AG09309 (cell line): ENCODE results near the gene CENPQ.
A peak's percentile ranks its signal among the peaks of the same experiment; 100 is the strongest.

Source experiments
- DNase-seq: peaks from one replicate; pipeline ENCODE4 v3.0.0-alpha.2; 2010; ENCODE audit warnings: low read depth
- H3K4me3 ChIP-seq: 2 replicates; pipeline ENCODE4 v1.5.1; 2011; ENCODE audit warnings: mild to moderate bottlenecking, low read depth, low read length, moderate library complexity; ENCODE audit not compliant: control insufficient read depth
- CTCF ChIP-seq: IDR thresholded peaks from 2 replicates; pipeline ENCODE4 v1.5.1; 2011; ENCODE audit warnings: mild to moderate bottlenecking, low read depth, low read length, inconsistent platforms; ENCODE audit not compliant: insufficient read depth, control insufficient read depth; ENCODE audit errors: missing control alignments

The CENPQ gene

GRCh38 chr6:49535795-49536194 lies 72.6 kb downstream of the CENPQ start:
- no peak overlapping the region for H3K4me3 ChIP-seq
- no peak for TF ChIP-seq CTCF
- no peak for DNase-seq

- no peak for TF ChIP-seq CTCF
- H3K4me3 ChIP-seq = no peak overlapping the region
- DNase-seq = no peak
These were observed 75.9 kb downstream of the CENPQ start for GRCh38 chr6:49539102-49539501.

- DNase-seq = no peak
- H3K4me3 ChIP-seq = no peak overlapping the region
- TF ChIP-seq CTCF = no peak
These were observed 77.4 kb downstream of the CENPQ start for GRCh38 chr6:49540614-49541013.

- no peak for TF ChIP-seq CTCF
- peak; percentile 94 for DNase-seq
- H3K4me3 ChIP-seq = no peak overlapping the region
These were observed 78.1 kb downstream of the CENPQ start for GRCh38 chr6:49541210-49541724.

- no peak for DNase-seq
These were observed 78.8 kb downstream of the CENPQ start for GRCh38 chr6:49541936-49542335.

More at GRCh38 chr6:49541936-49542335, 78.8 kb downstream of the CENPQ start:
- no peak for TF ChIP-seq CTCF
- no peak overlapping the region for H3K4me3 ChIP-seq
